ENCODE measurements around the gene AFF1. TPM values are rescaled to one million over a fixed set of nuclear protein-coding genes. Genes with fewer than 3 reads are reported as not detected.

Gene AFF1
- total and polyA plus RNA-seq, 2 experiments from 2014 or later: 9.4 to 13.8 TPM

- no peak for TF ChIP-seq EZH2phosphoT487 (IDR thresholded peaks at IDR 0.05; ENCODE audit: insufficient read depth, low read depth)
- no peak for TF ChIP-seq EZH2 (IDR thresholded peaks at IDR 0.05; ENCODE audit: insufficient read depth, poor library complexity, severe bottlenecking)
- in situ Hi-C loops (cut with MboI): no loop called here
These were observed 67.9 kb downstream of the AFF1 start for GRCh38 chr4:87002682-87003043.

GRCh38 chr4:87003266-87003665, 68.5 kb downstream of the AFF1 start:
- no peaks in the 10 kb centered on the region for H3K36me3 ChIP-seq (ENCODE audit: low read depth)
- no peak overlapping the region for H3K27ac ChIP-seq
- no peaks in the 10 kb centered on the region for H4K20me1 ChIP-seq (ENCODE audit: insufficient read depth)
- in situ Hi-C loops (cut with MboI): no loop called here
- H2AFZ ChIP-seq: no peak overlapping the region
- peaks cover 45% of the 10 kb centered on the region for H3F3A ChIP-seq (ENCODE audit: insufficient read depth)
- no peak for DNase-seq
- 94 to 100% methylated on average over 2 of the region's 2 CpGs for WGBS, 2 experiments (ENCODE audit: low coverage in 1 of 2, low lambda C conversion rate in 2 of 2, missing lambda C conversion rate in 2 of 2)
- peaks cover 15% of the 10 kb centered on the region for H3K79me2 ChIP-seq (ENCODE audit: insufficient read depth)
- H3K4me2 ChIP-seq (ENCODE audit: unreplicated experiment): no peak overlapping the region
- no peaks in the 10 kb centered on the region for H3K9me2 ChIP-seq (ENCODE audit: insufficient read depth)
- peaks cover 28% of the 10 kb centered on the region for H3K4me1 ChIP-seq (ENCODE audit: insufficient read depth)
- H3K9ac ChIP-seq: no peak overlapping the region
- H3K4me3 ChIP-seq: no peak overlapping the region
- no peaks in the 10 kb centered on the region for H3K27me3 ChIP-seq (replicated peaks; ENCODE audit: insufficient read depth)
- no peaks in the 10 kb centered on the region for H3K9me3 ChIP-seq (ENCODE audit: low read depth)
- no peak for TF ChIP-seq EZH2phosphoT487 (IDR thresholded peaks at IDR 0.05; ENCODE audit: insufficient read depth, low read depth)
- TF ChIP-seq EZH2 (IDR thresholded peaks at IDR 0.05; ENCODE audit: insufficient read depth, poor library complexity, severe bottlenecking): no peak

More at GRCh38 chr4:87002682-87003043, 67.9 kb downstream of the AFF1 start:
- peaks cover 25% of the 10 kb centered on the region for H3K4me1 ChIP-seq (ENCODE audit: insufficient read depth)
- H3K4me3 ChIP-seq: no peak overlapping the region
- peaks cover 9% of the 10 kb centered on the region for H3K79me2 ChIP-seq (ENCODE audit: insufficient read depth)
- no peaks in the 10 kb centered on the region for H4K20me1 ChIP-seq (ENCODE audit: insufficient read depth)
- 77 to 79% methylated on average over 6 of the region's 6 CpGs for WGBS, 2 experiments (ENCODE audit: low coverage in 1 of 2, low lambda C conversion rate in 2 of 2, missing lambda C conversion rate in 2 of 2)
- H3K9me3 ChIP-seq (ENCODE audit: low read depth): no peaks in the 10 kb centered on the region
- H3K9me2 ChIP-seq (ENCODE audit: insufficient read depth): no peaks in the 10 kb centered on the region
- peaks cover 44% of the 10 kb centered on the region for H3F3A ChIP-seq (ENCODE audit: insufficient read depth)
- H3K4me2 ChIP-seq (ENCODE audit: unreplicated experiment): no peak overlapping the region
- no peak overlapping the region for H3K9ac ChIP-seq
- H3K27ac ChIP-seq: no peak overlapping the region
- H3K27me3 ChIP-seq (replicated peaks; ENCODE audit: insufficient read depth): no peaks in the 10 kb centered on the region
- no peak for DNase-seq
- no peaks in the 10 kb centered on the region for H3K36me3 ChIP-seq (ENCODE audit: low read depth)
- H2AFZ ChIP-seq: no peak overlapping the region

- Histone ChIP-seq H2AFZ (peak overlapping the region; percentile 83), H3K4me1 (ENCODE audit: insufficient read depth) (peaks cover 27% of the 10 kb centered on the region), H3K9me2 (ENCODE audit: insufficient read depth) (no peaks in the 10 kb centered on the region), H3K79me2 (ENCODE audit: insufficient read depth) (peaks cover 35% of the 10 kb centered on the region), H3K36me3 (ENCODE audit: low read depth) (no peaks in the 10 kb centered on the region), H3F3A (ENCODE audit: insufficient read depth) (peaks cover 28% of the 10 kb centered on the region), H3K9ac (peak overlapping the region; percentile 86), H3K27me3 (replicated peaks; ENCODE audit: insufficient read depth) (no peaks in the 10 kb centered on the region), H3K4me3 (peak overlapping the region; percentile 92), H4K20me1 (ENCODE audit: insufficient read depth) (no peaks in the 10 kb centered on the region), H3K9me3 (ENCODE audit: low read depth) (no peaks in the 10 kb centered on the region), H3K27ac (peak overlapping the region; percentile 90), H3K4me2 (ENCODE audit: unreplicated experiment) (peak overlapping the region; percentile 98)
- no peak for TF ChIP-seq EZH2phosphoT487 (IDR thresholded peaks at IDR 0.05; ENCODE audit: insufficient read depth, low read depth)
- no peak for TF ChIP-seq EZH2 (IDR thresholded peaks at IDR 0.05; ENCODE audit: insufficient read depth, poor library complexity, severe bottlenecking)
- in situ Hi-C loops (cut with MboI): no loop called here
- WGBS, 2 experiments (ENCODE audit: low coverage in 1 of 2, low lambda C conversion rate in 2 of 2, missing lambda C conversion rate in 2 of 2): 22 to 26% methylated on average over 1 of the region's 1 CpG
- DNase-seq: no peak
These were observed 70.5 kb downstream of the AFF1 start for GRCh38 chr4:87005369-87005689.

GRCh38 chr4:87005690-87006425, 71.0 kb downstream of the AFF1 start:
- 2 to 3% methylated on average over 16 of the region's 16 CpGs for WGBS, 2 experiments (ENCODE audit: low coverage in 1 of 2, low lambda C conversion rate in 2 of 2, missing lambda C conversion rate in 2 of 2)
- Histone ChIP-seq H3K4me2 (ENCODE audit: unreplicated experiment) (peak overlapping the region; percentile 98), H3K79me2 (ENCODE audit: insufficient read depth) (peaks cover 41% of the 10 kb centered on the region), H3K9me2 (ENCODE audit: insufficient read depth) (no peaks in the 10 kb centered on the region), H3K4me3 (peak overlapping the region; percentile 92), H3K36me3 (ENCODE audit: low read depth) (no peaks in the 10 kb centered on the region), H2AFZ (peak overlapping the region; percentile 83), H3K9ac (peak overlapping the region; percentile 86), H4K20me1 (ENCODE audit: insufficient read depth) (no peaks in the 10 kb centered on the region), H3K27me3 (replicated peaks; ENCODE audit: insufficient read depth) (no peaks in the 10 kb centered on the region), H3F3A (ENCODE audit: insufficient read depth) (peaks cover 28% of the 10 kb centered on the region), H3K4me1 (ENCODE audit: insufficient read depth) (peaks cover 24% of the 10 kb centered on the region), H3K9me3 (ENCODE audit: low read depth) (no peaks in the 10 kb centered on the region), H3K27ac (peak overlapping the region; percentile 90)
- in situ Hi-C loops (cut with MboI): no loop called here
- TF ChIP-seq EZH2phosphoT487 (IDR thresholded peaks at IDR 0.05; ENCODE audit: insufficient read depth, low read depth) (no peak), EZH2 (IDR thresholded peaks at IDR 0.05; ENCODE audit: insufficient read depth, poor library complexity, severe bottlenecking) (no peak)
- DNase-seq: peak; percentile 54

All from GM23248 (cell line).